Astrocyte (in vitro differentiated cells and primary cell): Measurements from ENCODE around the gene ZBTB46.

ENCODE experiments used
- CTCF ChIP-seq: IDR thresholded peaks from 2 replicates; pipeline ENCODE4 v1.5.1; 2011; ENCODE audit warnings: low read depth, mild to moderate bottlenecking, inconsistent platforms, low read length, moderate library complexity; ENCODE audit not compliant: insufficient read depth
- EZH2 ChIP-seq: IDR thresholded peaks from 2 replicates; pipeline ENCODE4 v1.6.1; 2012; ENCODE audit warnings: mild to moderate bottlenecking, low read length, inconsistent platforms; ENCODE audit not compliant: insufficient read depth

- TF ChIP-seq CTCF (no peak), EZH2 (no peak)
Observed at GRCh38 chr20:63836458-63837344, 5.6 kb upstream of the ZBTB46 start.
